ENCODE measurements around the gene OGFRL1.
"Not testable (repeated sequence)": the region's sequence is repeated elsewhere in the genome, so short reads cannot be mapped to it uniquely, and the experiment has no call there.

OGFRL1 gene

GRCh38 chr6:71288228-71289038 lies at the start of gene OGFRL1:
TSS of gene OGFRL1 (plus strand) at chr6:71288811. CDS start at chr6:71288937, 126 bp downstream.
- FAIRE-seq: peak; percentile 90

GRCh38 chr6:71239694-71240093 lies 48.9 kb upstream of the OGFRL1 start:
- DNase-seq (ENCODE audit: low spot score) (no peak), FAIRE-seq (no peak)

More at GRCh38 chr6:71288228-71289038, at the start of gene OGFRL1:
- peak; percentile 96 for DNase-seq (ENCODE audit: low spot score)

DNA sequence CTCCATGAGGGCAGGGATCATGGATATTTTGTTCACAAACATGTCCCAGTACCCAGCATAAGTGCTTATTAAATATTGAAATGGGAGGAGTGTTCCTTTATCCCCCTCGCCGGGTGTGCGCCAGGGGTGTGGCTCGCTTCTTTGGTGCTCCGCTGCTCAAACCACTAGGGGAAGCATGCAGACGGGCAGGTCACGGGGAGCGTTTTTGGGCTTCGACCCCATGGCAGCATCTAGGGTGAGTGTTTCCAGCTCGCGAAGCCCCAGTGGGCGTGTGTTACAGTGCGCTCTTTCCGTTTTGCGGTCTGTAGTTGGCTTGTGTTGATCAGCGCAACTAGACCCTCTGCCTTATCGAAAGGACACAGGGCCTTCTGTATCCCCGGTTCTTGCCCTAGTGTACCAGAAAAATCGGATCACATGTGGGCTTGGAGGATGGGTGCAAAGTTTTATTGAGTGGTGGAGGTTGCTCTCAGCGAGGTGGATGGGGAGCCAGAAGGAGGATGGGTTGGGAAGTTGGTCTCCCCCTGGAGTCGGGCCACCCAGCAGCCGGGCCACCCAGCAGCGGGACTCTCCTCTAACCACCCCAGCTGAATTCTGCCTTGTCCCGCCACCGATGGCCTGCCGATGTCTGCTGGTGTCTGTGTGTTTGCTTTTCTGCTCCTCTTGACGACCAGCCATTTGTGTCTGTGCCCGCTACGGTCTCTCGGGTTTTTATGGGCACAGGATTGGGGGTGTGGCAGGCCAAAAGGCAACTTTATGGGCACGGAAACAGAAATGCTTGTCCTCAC lies 43.2 kb upstream of the OGFRL1 start:
- DNase-seq (ENCODE audit: low spot score) (no peak), FAIRE-seq (no peak)

DNA sequence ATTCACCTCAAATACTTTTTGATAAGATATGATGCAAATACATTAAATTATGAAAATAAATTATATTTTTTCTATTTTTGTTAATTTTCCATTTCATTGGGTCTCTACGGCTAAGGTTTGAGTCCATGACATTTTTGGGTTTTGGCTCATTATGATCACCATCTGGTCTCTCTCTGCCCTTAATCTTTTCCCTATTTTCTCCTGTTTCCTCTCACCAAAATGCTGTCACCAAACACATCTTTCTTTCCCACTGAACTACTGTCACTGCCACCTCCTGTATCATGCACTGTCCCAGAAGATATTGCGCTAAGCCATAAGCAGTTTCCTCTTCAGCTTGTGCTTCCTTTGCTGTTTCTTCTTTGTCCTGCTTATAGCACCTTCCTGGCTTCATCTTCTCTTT lies 42.0 kb upstream of the OGFRL1 start:
- FAIRE-seq (no peak), DNase-seq (ENCODE audit: low spot score) (no peak)

DNA sequence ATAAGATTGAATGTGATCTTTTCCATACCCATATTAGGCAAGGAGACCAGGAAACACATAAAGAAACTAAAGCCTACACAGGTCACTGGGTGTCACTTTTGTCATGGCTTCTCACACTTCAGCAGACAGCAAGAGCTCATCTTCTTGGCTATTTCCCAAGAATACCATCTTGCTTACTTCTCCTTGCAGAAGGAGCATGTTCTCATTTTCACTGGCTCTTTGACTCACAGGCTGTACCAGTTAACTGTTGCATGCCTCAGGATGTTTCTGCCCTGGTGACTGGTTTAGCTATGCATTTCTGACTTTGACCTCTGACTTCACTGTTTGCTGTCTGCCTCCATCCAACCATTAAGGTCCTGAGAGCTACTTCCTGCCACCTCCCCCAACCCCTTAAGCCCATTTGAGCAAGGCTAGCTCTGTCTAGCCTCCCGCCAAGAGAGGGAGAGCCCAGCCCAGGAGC lies 40.3 kb upstream of the OGFRL1 start:
- peak; percentile 44 for FAIRE-seq
- peak; percentile 32 for DNase-seq (ENCODE audit: low spot score)

- FAIRE-seq (no peak), DNase-seq (ENCODE audit: low spot score) (no peak)
These were observed 39.6 kb upstream of the OGFRL1 start for GRCh38 chr6:71248878-71249544.

DNA sequence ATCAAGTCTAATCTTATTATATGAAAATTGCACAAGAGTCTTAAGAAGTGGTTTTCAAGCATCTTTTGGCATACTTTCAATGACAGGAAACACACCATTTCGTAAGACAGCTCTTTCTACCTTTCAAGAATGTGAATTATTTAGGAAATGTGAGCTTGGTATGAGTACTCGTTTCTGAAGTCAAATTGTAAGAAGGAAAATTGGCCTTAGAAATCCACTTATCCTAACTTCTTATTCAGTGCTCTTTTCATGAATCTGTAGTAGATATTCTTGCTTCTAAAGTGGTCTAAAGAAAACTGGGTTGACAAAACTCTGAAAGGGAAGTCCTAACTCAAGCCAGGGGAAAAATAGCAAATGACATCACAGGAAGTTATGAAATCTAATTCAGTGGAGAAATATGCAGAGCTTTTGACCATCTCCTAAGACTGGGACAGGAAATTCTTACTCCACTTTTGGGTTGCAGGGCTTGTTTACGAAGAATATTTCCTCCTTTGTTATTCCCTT lies 38.5 kb upstream of the OGFRL1 start:
- DNase-seq (ENCODE audit: low spot score) (peak; percentile 26), FAIRE-seq (no peak)

DNA sequence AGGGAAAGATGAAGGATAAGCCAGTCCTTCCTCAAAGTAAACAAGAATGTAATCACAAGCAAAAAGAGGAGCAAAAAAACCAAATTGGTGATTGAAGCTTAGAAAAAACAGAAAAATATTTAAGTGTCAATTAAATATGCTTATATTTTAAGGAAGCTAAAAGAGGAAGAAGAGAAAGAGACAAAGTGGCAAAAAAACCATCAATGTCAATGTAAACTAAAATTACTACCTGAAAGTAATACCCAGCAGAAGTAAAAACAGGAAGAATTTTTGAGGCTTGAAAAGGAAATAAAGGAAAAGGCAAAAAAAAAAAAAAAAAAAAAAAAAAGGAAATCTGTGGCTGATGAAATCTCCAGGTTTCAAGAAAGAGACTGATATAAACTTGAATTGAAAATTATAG lies 36.2 kb upstream of the OGFRL1 start:
- FAIRE-seq (no peak), DNase-seq (ENCODE audit: low spot score) (no peak)

DNA sequence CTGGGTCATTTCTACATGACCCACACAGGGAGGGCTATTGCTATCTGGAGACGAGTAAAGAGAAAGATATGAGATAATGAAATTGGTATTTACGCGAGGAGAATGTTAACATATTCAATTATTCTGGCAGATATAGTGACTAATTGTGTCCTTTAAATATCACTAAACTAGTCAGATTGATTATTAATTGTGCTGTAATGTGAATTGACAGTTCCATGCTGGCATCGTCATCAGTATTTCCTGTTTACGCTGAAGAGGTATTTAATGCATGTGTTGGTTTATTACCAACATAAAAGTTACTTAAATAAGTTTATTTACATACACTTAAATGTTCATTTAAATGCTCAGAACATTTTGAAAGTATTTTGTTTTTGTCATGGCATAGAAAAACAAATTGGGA lies 35.7 kb upstream of the OGFRL1 start:
- DNase-seq (ENCODE audit: low spot score) (no peak), FAIRE-seq (no peak)

GRCh38 chr6:71254323-71254722 lies 34.3 kb upstream of the OGFRL1 start:
- no peak for DNase-seq (ENCODE audit: low spot score)
- no peak for FAIRE-seq

DNA sequence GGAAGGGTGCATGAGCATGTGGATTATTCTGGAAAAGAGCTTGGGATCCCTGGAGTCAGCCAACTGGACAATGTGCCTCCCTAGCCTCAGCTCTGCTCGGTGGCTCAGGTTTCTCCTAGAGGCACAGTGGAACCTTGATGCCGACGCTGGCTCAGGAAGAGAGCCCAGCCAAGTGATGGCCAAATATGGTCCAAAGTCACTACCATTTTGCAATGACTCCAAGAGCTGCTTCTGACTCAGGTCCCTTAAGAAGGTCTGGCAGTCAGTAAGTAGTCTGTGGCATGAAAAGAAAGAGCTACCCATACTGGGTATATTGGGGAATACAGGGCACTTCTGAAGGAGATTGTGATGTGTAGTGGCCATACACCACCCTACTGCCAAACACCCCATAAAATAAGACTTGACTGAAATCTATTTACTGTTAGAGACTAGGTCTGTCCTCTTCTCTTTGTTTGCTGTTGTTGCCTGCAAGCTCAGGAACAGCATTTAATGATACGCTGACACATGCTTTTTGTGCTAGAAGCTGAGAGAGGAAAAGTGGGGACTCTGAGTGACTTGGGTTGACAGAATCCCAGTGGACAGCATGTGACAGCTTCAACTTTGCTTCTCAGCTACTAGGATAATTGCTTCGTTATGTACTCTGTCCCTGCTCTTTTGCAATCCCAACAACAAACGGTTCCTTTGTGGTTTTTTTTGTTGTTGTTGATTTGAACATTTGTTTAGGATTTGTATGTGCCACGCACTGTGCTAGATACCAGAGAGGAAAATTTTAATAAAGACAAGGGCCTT lies 30.3 kb upstream of the OGFRL1 start:
- FAIRE-seq (no peak), DNase-seq (ENCODE audit: low spot score) (no peak)

DNA sequence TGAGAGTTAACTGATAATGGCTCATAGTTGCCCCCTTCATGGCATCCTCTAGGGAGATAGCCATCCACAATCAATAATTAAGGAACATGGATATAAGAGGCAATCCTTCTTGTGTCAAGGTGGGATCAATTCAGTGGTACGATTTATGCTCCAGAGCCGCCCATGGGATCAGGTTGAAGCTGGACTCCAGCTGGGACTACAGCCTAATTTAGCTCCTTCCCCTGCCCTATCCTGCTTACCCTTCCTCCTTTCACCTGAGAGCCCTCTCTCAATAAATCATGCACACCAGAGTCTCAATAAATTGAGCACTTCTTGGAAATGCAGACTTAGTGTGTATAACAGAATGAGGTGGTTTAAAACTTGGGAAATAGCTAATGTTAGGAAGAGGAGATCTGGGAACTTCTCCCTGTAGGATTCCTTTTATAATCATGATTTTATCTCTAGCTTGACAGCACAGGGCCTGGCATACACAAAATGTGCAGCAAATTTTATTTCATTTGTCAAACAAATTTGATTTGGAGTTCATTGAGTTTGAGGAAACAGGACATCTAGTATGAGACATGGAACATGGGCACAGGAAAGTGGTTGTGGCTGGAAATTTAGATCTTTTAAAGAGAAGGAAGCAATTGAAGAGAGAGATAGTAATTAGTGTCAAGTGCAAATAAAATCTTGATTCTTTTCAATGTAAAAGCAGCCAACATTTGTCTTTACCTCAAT lies 28.6 kb upstream of the OGFRL1 start:
- no peak for FAIRE-seq
- no peak for DNase-seq (ENCODE audit: low spot score)

DNA sequence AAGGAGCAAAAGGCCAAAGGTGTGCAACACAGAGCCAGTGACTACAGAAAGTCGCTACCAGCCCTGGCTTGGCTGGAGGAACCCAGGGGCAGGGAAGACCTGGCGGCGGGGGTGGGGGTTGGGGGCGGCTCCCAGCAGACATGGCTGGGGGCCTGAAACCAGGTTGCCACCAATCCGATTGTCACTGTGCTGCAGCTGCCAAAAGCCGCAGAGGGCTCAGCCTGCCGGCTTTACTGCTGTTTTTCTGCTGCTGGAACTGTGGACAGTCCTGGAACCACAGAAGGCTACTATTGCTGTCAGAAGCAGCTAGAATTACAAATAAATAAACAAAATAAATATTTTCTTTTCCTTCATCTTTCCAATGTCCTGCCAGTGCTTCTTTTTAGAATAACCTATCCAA lies 25.7 kb upstream of the OGFRL1 start:
- FAIRE-seq: no peak

GRCh38 chr6:71266392-71266791 lies 22.2 kb upstream of the OGFRL1 start:
- FAIRE-seq; DNase-seq (ENCODE audit: low spot score): not testable (repeated sequence)

More for the DNA sequence above, 25.7 kb upstream of the OGFRL1 start:
- no peak for DNase-seq (ENCODE audit: low spot score)

- no peak for DNase-seq (ENCODE audit: low spot score)
- FAIRE-seq: no peak
These were observed 19.7 kb upstream of the OGFRL1 start for GRCh38 chr6:71268735-71269437.

- FAIRE-seq: no peak
- DNase-seq (ENCODE audit: low spot score): no peak
These were observed 10.5 kb upstream of the OGFRL1 start for GRCh38 chr6:71277926-71278600.

DNA sequence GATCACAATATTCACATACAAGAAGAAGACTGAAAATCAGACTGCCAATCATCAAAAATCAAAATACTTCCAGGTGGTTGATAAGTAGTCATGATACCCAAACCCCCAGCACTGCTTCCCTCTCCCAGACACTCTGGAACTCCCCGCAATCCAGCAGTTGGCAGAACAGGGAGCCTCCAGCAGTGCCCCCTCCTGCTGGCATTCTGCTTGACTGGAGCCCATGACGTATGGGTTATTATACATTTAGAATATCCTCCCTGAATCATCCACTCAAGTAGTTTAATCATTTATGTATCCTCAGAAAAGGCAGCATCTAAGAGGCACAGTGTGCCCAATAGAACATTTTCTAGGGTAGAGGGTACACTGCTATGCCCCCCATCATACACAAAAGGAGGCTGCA lies 9.3 kb upstream of the OGFRL1 start:
- DNase-seq (ENCODE audit: low spot score): no peak
- no peak for FAIRE-seq

DNA sequence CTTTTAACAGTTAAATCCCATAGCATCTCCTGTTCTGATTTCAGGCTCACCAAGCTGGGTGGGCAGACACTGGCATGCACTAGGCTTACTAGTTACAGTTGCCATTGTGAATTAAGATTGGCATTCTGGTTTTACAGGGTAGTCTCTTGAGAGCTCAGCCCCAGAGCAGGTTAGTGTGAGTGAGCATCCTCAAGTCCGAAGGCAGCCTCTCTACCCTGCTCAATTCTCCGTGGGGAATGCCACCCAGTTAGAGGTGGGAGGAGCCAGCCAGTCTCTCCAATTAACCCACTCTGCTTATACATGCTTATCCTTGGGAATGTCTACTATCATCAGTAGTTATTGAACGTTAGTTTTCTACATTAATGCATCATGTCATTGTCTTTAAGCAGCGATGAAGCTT lies 8.9 kb upstream of the OGFRL1 start:
- DNase-seq (ENCODE audit: low spot score) (no peak), FAIRE-seq (no peak)

DNA sequence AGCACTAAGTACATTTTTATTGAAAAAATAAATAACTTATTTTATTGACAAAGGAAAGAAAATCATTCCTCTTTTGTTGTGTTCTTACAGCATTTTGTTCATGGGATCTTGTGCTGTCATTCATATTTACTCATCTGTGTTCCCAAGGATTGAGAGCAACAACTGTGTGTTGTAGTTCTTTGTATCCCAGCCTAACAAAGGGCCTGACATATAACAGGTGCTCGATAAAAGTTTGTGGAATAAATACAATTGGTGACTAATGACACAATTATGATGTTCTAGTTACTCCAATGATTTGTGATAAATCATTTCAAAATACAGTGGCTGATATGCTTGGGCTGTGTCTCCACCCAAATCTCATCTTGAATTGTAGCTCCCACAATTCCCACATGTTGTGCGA lies 7.9 kb upstream of the OGFRL1 start:
- FAIRE-seq: no peak
- no peak for DNase-seq (ENCODE audit: low spot score)

Measured in urothelium cell line (cell line).